HG03064 (cell line): Measurements from ENCODE around the gene RTRAF.

Source experiments
- ATAC-seq: cut with Tn5 transposase; IDR thresholded peaks from one replicate; pipeline ENCODE4 v1.9.1; 2021; ENCODE audit warnings: low read depth; ENCODE audit not compliant: unreplicated experiment

The RTRAF gene

GRCh38 chr14:52048641-52049204 lies 59.4 kb downstream of the RTRAF start:
- no peak for ATAC-seq

- ATAC-seq = no peak
These were observed 59.9 kb downstream of the RTRAF start for GRCh38 chr14:52049271-52049670.

GRCh38 chr14:52049721-52050588 lies 60.6 kb downstream of the RTRAF start:
- ATAC-seq = no peak

- no peak for ATAC-seq
These were observed 61.9 kb downstream of the RTRAF start for GRCh38 chr14:52051251-52051650.

GRCh38 chr14:52051871-52052270 lies 62.5 kb downstream of the RTRAF start:
- no peak for ATAC-seq

- no peak for ATAC-seq
These were observed 63.1 kb downstream of the RTRAF start for GRCh38 chr14:52052288-52052943.

GRCh38 chr14:52053044-52053443 lies 63.7 kb downstream of the RTRAF start:
- no peak for ATAC-seq

- ATAC-seq = no peak
These were observed 65.3 kb downstream of the RTRAF start for GRCh38 chr14:52054678-52055077.

GRCh38 chr14:52055167-52055566 lies 65.8 kb downstream of the RTRAF start:
- no peak for ATAC-seq

GRCh38 chr14:52058341-52058740 lies 69.0 kb downstream of the RTRAF start:
- no peak for ATAC-seq

GRCh38 chr14:52059649-52060048 lies 70.3 kb downstream of the RTRAF start:
- no peak for ATAC-seq

GRCh38 chr14:52060080-52060479 lies 70.7 kb downstream of the RTRAF start:
- ATAC-seq = no peak
